ENCODE results near the gene FBXO3. TPM values are rescaled to one million over a fixed set of nuclear protein-coding genes. Genes with fewer than 3 reads are reported as not detected.

FBXO3 gene
- total and polyA plus RNA-seq, 2 experiments from 2014 or later, result 12.5 to 28.4 TPM

DNA sequence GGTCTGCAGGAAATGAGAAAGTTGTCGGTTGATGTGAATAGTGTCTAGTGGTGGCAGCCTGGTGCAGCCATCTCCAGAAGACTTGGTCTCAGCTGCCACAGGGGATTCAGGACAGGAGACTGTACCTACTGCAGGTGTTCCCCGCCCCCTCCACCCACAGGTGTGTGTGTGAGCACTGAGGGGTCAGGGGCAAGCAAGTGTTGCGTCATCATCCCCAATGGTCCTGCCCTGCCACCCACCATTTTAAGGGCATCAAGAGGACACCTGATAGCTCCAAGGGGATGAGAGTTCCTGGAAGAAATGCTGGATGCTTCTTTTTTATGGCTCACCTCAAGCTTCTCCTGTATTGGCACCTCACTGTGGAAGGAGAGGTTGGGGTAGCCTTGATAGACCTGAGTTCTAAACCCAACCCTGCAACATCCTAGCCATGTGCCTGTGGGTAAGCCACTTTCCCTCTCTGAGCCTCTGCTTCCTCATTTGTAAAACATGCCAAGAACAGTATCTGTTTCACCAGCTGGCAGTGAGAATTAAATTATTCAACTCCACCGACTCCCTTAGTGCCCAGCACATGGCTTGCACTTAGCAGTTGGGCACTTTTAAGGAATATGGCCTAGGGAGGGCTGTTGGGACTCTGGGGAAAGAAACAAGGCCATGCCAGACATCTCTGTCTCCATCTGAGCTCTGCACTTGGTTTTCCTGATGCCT lies 79.8 kb downstream of the FBXO3 start (continued):
- TF ChIP-seq, protein P1, sequence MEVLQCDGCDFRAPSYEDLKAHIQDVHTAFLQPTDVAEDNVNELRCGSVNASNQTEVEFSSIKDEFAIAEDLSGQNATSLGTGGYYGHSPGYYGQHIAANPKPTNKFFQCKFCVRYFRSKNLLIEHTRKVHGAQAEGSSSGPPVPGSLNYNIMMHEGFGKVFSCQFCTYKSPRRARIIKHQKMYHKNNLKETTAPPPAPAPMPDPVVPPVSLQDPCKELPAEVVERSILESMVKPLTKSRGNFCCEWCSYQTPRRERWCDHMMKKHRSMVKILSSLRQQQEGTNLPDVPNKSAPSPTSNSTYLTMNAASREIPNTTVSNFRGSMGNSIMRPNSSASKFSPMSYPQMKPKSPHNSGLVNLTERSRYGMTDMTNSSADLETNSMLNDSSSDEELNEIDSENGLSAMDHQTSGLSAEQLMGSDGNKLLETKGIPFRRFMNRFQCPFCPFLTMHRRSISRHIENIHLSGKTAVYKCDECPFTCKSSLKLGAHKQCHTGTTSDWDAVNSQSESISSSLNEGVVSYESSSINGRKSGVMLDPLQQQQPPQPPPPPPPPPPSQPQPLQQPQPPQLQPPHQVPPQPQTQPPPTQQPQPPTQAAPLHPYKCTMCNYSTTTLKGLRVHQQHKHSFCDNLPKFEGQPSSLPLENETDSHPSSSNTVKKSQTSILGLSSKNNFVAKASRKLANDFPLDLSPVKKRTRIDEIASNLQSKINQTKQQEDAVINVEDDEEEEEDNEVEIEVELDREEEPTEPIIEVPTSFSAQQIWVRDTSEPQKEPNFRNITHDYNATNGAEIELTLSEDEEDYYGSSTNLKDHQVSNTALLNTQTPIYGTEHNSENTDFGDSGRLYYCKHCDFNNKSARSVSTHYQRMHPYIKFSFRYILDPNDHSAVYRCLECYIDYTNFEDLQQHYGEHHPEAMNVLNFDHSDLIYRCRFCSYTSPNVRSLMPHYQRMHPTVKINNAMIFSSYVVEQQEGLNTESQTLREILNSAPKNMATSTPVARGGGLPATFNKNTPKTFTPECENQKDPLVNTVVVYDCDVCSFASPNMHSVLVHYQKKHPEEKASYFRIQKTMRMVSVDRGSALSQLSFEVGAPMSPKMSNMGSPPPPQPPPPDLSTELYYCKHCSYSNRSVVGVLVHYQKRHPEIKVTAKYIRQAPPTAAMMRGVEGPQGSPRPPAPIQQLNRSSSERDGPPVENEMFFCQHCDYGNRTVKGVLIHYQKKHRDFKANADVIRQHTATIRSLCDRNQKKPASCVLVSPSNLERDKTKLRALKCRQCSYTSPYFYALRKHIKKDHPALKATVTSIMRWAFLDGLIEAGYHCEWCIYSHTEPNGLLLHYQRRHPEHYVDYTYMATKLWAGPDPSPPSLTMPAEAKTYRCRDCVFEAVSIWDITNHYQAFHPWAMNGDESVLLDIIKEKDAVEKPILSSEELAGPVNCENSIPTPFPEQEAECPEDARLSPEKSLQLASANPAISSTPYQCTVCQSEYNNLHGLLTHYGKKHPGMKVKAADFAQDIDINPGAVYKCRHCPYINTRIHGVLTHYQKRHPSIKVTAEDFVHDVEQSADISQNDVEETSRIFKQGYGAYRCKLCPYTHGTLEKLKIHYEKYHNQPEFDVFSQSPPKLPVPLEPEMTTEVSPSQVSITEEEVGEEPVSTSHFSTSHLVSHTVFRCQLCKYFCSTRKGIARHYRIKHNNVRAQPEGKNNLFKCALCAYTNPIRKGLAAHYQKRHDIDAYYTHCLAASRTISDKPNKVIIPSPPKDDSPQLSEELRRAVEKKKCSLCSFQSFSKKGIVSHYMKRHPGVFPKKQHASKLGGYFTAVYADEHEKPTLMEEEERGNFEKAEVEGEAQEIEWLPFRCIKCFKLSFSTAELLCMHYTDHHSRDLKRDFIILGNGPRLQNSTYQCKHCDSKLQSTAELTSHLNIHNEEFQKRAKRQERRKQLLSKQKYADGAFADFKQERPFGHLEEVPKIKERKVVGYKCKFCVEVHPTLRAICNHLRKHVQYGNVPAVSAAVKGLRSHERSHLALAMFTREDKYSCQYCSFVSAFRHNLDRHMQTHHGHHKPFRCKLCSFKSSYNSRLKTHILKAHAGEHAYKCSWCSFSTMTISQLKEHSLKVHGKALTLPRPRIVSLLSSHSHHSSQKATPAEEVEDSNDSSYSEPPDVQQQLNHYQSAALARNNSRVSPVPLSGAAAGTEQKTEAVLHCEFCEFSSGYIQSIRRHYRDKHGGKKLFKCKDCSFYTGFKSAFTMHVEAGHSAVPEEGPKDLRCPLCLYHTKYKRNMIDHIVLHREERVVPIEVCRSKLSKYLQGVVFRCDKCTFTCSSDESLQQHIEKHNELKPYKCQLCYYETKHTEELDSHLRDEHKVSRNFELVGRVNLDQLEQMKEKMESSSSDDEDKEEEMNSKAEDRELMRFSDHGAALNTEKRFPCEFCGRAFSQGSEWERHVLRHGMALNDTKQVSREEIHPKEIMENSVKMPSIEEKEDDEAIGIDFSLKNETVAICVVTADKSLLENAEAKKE (CRISPR knock-in tag; IDR thresholded peaks at IDR 0.05), result no peak
- no peak for TF ChIP-seq EZH2 (IDR thresholded peaks at IDR 0.05; ENCODE audit: low read depth, unreplicated experiment)

DNA sequence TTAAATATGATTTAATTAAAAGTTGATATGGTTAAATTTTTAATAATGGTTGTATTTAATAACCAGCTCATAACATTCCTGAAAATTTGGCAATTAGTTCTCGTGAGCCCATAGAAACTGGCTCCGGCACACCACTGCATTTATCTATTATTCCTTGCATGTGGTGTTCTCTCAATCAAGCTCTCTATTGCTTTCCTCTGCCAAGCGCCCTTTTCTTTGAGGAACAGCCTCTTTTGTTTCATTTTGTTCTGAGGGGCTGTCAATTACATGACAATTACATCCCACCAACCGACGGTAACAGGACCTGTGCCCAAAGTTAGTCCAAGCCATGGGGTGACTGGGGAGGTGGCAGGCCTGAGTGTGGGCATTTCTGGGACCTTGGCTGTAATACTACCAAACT lies 81.8 kb downstream of the FBXO3 start:
- no peak for DNase-seq (ENCODE audit: low spot score)
- H3K4me2 ChIP-seq, result 0 out of 2 replicates have a peak overlapping the region, but pooled peaks have one; percentile 26
- TF ChIP-seq JUNB (IDR thresholded peaks at IDR 0.05; ENCODE audit: unreplicated experiment) (no peak), STAT1 (IDR thresholded peaks at IDR 0.05; ENCODE audit: unreplicated experiment) (no peak), NANOG (IDR thresholded peaks at IDR 0.05; ENCODE audit: borderline replicate concordance) (no peak), ZNF331 (CRISPR knock-in tag; IDR thresholded peaks at IDR 0.05; ENCODE audit: low read depth) (no peak), EZH2phosphoT487 (IDR thresholded peaks at IDR 0.05; ENCODE audit: unreplicated experiment) (no peak), EZH2 (IDR thresholded peaks at IDR 0.05; ENCODE audit: low read depth, unreplicated experiment) (no peak), POLR2AphosphoS5 (IDR thresholded peaks at IDR 0.05; ENCODE audit: low read depth) (no peak), ZNF114 (CRISPR knock-in tag; IDR thresholded peaks at IDR 0.05) (no peak)
- TF ChIP-seq, protein P2, sequence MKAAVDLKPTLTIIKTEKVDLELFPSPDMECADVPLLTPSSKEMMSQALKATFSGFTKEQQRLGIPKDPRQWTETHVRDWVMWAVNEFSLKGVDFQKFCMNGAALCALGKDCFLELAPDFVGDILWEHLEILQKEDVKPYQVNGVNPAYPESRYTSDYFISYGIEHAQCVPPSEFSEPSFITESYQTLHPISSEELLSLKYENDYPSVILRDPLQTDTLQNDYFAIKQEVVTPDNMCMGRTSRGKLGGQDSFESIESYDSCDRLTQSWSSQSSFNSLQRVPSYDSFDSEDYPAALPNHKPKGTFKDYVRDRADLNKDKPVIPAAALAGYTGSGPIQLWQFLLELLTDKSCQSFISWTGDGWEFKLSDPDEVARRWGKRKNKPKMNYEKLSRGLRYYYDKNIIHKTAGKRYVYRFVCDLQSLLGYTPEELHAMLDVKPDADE (IDR thresholded peaks at IDR 0.05), result no peak
- TF ChIP-seq, protein P3, sequence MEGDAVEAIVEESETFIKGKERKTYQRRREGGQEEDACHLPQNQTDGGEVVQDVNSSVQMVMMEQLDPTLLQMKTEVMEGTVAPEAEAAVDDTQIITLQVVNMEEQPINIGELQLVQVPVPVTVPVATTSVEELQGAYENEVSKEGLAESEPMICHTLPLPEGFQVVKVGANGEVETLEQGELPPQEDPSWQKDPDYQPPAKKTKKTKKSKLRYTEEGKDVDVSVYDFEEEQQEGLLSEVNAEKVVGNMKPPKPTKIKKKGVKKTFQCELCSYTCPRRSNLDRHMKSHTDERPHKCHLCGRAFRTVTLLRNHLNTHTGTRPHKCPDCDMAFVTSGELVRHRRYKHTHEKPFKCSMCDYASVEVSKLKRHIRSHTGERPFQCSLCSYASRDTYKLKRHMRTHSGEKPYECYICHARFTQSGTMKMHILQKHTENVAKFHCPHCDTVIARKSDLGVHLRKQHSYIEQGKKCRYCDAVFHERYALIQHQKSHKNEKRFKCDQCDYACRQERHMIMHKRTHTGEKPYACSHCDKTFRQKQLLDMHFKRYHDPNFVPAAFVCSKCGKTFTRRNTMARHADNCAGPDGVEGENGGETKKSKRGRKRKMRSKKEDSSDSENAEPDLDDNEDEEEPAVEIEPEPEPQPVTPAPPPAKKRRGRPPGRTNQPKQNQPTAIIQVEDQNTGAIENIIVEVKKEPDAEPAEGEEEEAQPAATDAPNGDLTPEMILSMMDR (conservative IDR thresholded peaks at IDR 0.05; ENCODE audit: low read depth in 2 of 2), result no peak
- H3K4me1 Mint-ChIP-seq, result peaks cover 36% of the 10 kb centered on the region
- no peak overlapping the region for H3K27ac ChIP-seq (ENCODE audit: low read depth)
- H3F3A ChIP-seq (replicated peaks; ENCODE audit: low read depth), result no peaks in the 10 kb centered on the region
- no peaks in the 10 kb centered on the region; the same call in 2 of the 3 replicates for H3K9me3 Mint-ChIP-seq
- ATAC-seq, result no peak; the same call in 2 of the 3 replicates
- H3K27me3 Mint-ChIP-seq (ENCODE audit: insufficient read depth, low read depth, poor library complexity), result no peaks in the 10 kb centered on the region
- no peak overlapping the region for H3K27ac Mint-ChIP-seq
- no peaks in the 10 kb centered on the region for H3K9me2 ChIP-seq (ENCODE audit: insufficient read depth)
- no peaks in the 10 kb centered on the region for H3K79me2 ChIP-seq (replicated peaks; ENCODE audit: insufficient read depth)
- no peaks in the 10 kb centered on the region for H3K36me3 ChIP-seq (ENCODE audit: insufficient read depth)
- no peak overlapping the region for H3K4me3 ChIP-seq
- no peaks in the 10 kb centered on the region for H3K36me3 Mint-ChIP-seq (ENCODE audit: low read depth)
- H3K27me3 ChIP-seq (ENCODE audit: insufficient read depth), result no peaks in the 10 kb centered on the region
- H3K4me1 ChIP-seq (ENCODE audit: insufficient read depth), result peaks cover 28% of the 10 kb centered on the region
- H2AFZ ChIP-seq, result 0 out of 2 replicates have a peak overlapping the region, but pooled peaks have one; percentile 52
- H4K20me1 ChIP-seq (replicated peaks; ENCODE audit: insufficient read depth), result no peaks in the 10 kb centered on the region
- H3K4me3 Mint-ChIP-seq, result no peak overlapping the region
